GM18858 (cell line): ENCODE measurements around the gene LRRN3.
"Not testable (repeated sequence)": the region's sequence is repeated elsewhere in the genome, so short reads cannot be mapped to it uniquely, and the experiment has no call there.

Experiments used
- ATAC-seq: cut with Tn5 transposase; IDR thresholded peaks from one replicate; pipeline ENCODE4 v1.9.1; 2021; ENCODE audit not compliant: unreplicated experiment

LRRN3 gene

GRCh38 chr7:111090846-111091245 is at the start of gene LRRN3:
LRRN3 (plus strand) TSS chr7:111091127; CDS start chr7:111122773, 31,646 bp downstream.
- ATAC-seq, result no peak

GRCh38 chr7:111041577-111041976 is 49.4 kb upstream of the LRRN3 start:
- ATAC-seq, result no peak

- no peak for ATAC-seq
Measured at GRCh38 chr7:111042842-111043241, 48.1 kb upstream of the LRRN3 start.

DNA sequence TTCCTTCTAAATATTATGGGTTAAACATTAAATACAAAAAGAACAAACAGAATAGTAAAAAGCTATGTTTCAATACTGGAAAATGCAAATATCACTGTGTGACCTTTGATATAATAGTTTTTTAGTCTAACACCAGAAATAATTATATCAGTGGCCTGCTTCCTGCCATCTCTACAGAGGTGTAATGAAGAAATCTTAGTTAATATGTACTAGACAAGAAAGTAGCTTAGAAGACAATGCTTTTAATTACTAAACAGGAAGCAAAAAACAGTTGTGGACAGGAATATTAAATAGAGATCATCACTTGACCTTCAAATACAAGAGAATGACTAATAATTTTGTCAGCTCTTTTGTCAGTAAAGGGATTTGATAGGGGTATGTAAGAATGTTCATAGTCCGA is 47.4 kb upstream of the LRRN3 start:
- peak; percentile 87 for ATAC-seq

DNA sequence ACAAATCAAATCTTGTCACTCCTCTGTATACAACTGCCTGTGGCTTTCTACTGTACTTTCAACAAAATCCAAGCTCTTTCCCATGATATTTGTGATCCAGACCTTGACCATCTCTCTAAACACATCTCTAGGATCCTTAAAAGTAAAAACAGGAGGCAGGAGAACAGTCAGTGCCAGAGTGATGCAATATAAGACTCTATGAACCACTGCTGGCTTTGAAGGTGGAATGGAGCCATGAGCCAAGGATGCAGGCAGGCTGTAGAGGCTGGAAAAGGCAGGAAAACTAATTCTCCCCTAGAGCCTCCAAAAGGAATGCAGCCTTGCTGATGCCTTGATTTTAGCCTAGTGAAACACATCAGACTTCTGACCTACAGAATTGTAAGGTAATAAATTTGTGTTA is 45.5 kb upstream of the LRRN3 start:
- no peak for ATAC-seq

- ATAC-seq, result no peak
Measured at GRCh38 chr7:111047595-111047994, 43.3 kb upstream of the LRRN3 start.

DNA sequence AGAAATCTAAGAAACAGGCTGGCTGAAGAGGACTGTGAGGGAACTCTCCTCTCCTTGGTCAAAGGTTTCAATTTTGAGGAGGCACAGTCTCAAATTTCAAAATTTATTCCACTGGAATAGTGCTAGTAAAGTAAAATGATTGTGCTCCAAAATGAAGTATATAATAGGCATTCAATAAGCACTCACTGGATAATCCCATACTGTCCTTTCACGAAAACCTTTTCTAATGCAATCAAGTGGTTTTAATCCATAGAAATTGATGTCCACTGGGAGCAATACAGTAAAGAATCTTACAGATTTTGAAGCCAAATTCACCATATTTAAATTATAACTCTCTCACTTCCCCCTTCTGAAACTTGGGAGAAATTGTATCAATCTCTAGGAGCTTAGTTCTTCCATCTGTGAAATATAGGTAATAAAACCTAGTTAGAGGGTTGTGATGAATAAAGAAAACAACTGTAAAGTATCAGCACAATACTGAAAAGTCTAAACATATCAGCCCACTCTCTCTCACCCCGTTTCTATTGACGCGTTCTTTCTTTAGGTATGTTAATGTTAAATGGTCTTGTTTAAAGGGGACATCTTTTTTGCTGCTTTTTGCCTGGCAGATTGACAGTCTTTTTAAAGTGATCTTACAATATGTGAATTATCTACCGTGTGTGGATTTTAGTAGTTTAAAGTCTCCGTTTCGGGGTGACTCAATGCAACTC is 40.8 kb upstream of the LRRN3 start:
- ATAC-seq, result no peak

DNA sequence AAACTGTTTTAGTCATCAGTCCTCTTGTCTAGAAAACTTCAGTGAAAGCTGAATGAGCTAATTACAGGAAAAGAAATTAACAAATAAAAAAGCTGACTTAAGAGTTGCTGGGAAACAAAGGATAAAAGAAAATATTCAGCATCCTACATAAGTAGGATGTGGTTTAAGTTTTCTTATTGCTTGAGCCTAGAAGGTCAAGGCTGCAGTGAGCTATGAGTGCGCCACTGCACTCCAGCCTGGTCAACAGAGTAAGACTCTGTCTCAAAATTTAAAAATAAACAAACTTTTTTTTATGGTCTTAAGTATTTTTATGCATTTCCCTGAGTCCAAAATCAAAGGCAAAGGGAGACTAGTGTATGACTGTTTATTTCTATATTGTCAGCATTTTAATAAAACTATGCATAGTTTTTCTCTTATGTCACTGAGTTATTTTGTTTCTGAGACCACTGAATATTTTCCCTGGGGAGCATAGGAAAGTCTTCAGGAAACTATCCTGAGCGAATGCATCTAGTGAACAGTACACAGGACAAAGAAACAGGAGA is 40.0 kb upstream of the LRRN3 start:
- ATAC-seq, result no peak

DNA sequence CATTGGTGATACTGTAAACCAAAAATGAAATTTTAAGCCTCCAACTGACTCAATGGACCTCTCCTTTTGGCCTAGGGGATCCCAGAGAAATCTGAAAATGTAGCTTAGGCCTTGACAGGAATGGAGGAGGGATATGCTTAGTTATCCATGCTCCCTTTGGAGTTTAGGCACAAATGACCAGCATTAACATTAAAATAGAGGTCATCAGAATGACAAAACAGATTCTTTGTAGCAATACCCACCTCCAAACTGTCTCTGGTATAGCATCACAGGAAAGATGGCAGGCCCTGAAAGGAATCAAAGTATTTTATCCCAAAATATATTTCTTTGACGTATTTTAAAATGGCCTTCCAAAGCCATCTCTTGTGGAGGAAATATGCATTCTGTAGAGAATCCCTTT is 39.1 kb upstream of the LRRN3 start:
- no peak for ATAC-seq

DNA sequence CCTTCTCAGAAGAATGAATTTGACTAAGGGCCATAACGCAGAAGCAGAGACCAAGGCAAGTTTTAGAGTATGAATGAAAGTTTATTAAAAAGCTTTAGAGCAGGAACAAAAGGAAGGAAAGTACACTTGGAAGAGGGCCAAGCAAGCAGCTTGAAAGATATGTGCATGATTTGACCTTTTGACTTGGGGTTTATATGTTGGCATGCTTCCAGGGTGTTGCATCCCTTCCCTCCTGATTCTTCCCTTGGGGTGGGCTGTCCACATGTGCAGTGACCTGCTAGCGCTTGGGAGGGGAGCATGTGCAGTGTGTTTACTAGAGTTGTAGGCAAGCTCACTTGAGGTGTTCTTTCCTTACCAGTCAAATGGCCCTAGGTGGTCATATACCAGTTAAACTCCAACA is 37.9 kb upstream of the LRRN3 start:
- no peak for ATAC-seq

- ATAC-seq, result no peak
Measured at GRCh38 chr7:111056371-111056770, 34.6 kb upstream of the LRRN3 start.

GRCh38 chr7:111057066-111057465 is 33.9 kb upstream of the LRRN3 start:
- ATAC-seq, result no peak

- ATAC-seq, result no peak
Measured at GRCh38 chr7:111059833-111060232, 31.1 kb upstream of the LRRN3 start.

- ATAC-seq, result no peak
Measured at GRCh38 chr7:111063166-111063565, 27.8 kb upstream of the LRRN3 start.

DNA sequence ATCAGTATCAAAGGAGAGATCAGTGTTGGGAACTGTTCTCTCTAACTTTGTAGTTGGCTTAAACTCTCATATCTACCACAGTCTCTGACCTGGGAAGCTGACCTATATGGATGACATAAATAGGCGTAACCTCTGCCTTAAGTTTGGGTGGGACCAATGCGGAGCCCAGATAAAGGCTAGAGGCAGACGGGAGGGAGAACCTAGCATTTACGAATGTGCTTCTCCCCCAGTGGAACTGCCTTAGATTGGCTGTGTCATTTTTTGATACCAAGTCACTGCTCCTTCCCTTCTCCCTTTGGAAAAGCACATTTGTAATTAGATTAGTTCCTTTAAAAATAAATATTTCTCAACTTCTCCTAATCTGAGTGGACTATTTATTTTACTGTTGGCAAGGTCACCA is 23.7 kb upstream of the LRRN3 start:
- ATAC-seq, result no peak

DNA sequence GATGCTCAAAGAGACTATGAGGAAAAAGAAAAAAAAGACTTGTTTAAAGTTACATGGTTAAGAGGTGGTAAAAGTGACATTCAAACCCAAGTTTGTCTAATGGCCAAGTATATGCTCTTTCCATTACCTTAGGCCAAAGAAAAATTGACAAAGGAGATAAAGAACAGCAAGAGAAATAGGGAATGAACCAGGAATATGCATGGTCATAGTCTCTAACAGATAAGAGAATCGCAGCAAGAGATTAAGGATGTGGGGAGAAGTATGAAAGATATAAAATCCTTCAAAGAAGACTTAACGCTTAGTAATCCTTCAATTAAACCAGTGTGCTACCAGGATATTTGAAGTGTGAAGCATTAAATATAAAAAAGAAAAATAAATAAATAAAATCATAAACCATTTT is 23.2 kb upstream of the LRRN3 start:
- no peak for ATAC-seq

DNA sequence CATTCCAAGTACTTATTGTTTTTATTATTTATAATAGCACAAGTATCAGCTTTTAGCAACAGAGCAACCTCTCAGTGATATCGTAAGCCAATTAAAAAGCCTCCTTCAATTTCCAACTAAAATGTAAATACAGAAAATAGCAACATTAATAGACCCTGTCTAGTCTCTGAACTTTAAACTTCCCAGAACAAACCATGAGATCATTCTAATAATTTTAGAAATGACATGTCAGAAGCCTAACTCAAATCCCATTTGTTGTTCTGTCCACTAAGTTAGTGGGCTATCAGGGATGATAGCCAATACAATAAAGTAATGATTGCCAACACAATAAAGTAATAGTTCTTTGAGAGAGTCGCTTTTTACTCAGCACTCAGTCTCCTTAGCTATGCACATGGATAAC is 22.3 kb upstream of the LRRN3 start:
- no peak for ATAC-seq

GRCh38 chr7:111071556-111071955 is 19.4 kb upstream of the LRRN3 start:
- ATAC-seq, result no peak

- not testable (repeated sequence) for ATAC-seq
Measured at GRCh38 chr7:111072658-111073057, 18.3 kb upstream of the LRRN3 start.

GRCh38 chr7:111074071-111074747 is 16.7 kb upstream of the LRRN3 start:
- no peak for ATAC-seq

GRCh38 chr7:111074748-111075146 is 16.2 kb upstream of the LRRN3 start:
- no peak for ATAC-seq

DNA sequence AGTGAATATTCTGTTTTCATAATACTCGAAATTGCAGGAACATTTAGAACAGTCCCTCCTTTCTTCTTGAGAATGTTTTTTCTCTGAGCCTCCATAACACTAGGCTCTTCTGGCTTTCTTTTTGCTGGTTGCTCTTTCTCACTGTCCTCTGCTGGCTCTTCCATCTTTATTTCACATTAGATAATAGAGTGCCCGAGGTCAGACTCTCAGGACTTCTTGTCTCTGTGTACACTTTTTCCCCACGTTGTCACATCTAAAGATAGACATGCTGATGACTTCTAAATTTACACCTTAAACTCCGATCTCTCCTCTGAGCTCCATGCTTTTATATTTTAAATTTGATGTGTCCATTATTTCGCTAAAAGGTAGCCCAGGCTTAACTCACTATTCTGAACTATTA is 15.4 kb upstream of the LRRN3 start:
- ATAC-seq, result no peak
